GM12878 (cell line): ENCODE measurements around the gene KRTAP10-7. TPM values are rescaled to one million over a fixed set of nuclear protein-coding genes. Genes with fewer than 3 reads are reported as not detected.

Experiments used
- ATAC-seq: fragments of 200-7000 bp; cut with Tn5 transposase; 3 replicates; pipeline ENCODE4 v1.9.1; 2020; ENCODE audit warnings: mild to moderate bottlenecking, moderate library complexity
- BruUV-seq: library from RNA; stranded (reverse); fragments of 400-500 nt; replicated peaks from 2 replicates; lab custom pipeline; 2021; lab: Mats Ljungman, UMichigan
- CTCF ChIA-PET: fragments of 300-600 bp; sonication (Branson Sonifier 250); formaldehyde crosslinking; extraction: SDS; loops from one replicate; lab custom pipeline; 2021; ENCODE audit warnings: inconsistent platforms; lab: Yijun Ruan, JAX
- POLR2A ChIA-PET: fragments of 350-600 bp; formaldehyde crosslinking; extraction: SDS; loops from one replicate; lab custom pipeline; 2021; ENCODE audit warnings: inconsistent platforms; lab: Charles Lee
- RAD21 ChIA-PET: fragments of 300-600 bp; sonication (Branson Sonifier 250); formaldehyde crosslinking; loops from one replicate; lab custom pipeline; 2023; ENCODE audit warnings: antibody characterized with exemption; ENCODE audit not compliant: unreplicated experiment; lab: Charles Lee
- SMC1A ChIA-PET: fragments of 300-600 bp; sonication (Branson Sonifier 250); formaldehyde crosslinking; loops from one replicate; lab custom pipeline; 2023; ENCODE audit not compliant: unreplicated experiment, uncharacterized antibody; lab: Charles Lee
- DNase-seq: peaks from one replicate; pipeline ENCODE4 v3.0.0-alpha.2; 2011; ENCODE audit warnings: low read depth, low spot score
- FAIRE-seq: peaks from 3 replicates; lab custom pipeline; 2011; peaks lifted over from hg19 to GRCh38; lab: Jason Lieb, UNC
- H2AFZ ChIP-seq: 2 replicates; pipeline ENCODE4 v1.6.0; 2011; ENCODE audit warnings: low read depth, low read length, control low read depth; ENCODE audit not compliant: control insufficient read depth
- H3K27ac ChIP-seq: 2 replicates; pipeline ENCODE4 v1.5.1; 2011; ENCODE audit warnings: control low read depth; ENCODE audit not compliant: control insufficient read depth, insufficient read depth
- H3K27me3 ChIP-seq, 2 experiments: replicated peaks in 1 of 2; 2 replicates each; pipeline versions ENCODE4 v1.6.0 to v1.6.1; 2011; ENCODE audit warnings: low read length in 1 of 2; ENCODE audit not compliant: control insufficient read depth in 2 of 2, insufficient read depth in 2 of 2
- H3K36me3 ChIP-seq, 2 experiments: 2 replicates each; pipeline ENCODE4 v1.5.1; 2011; ENCODE audit warnings: low read length in 1 of 2; ENCODE audit not compliant: control insufficient read depth in 2 of 2, insufficient read depth in 2 of 2
- H3K4me1 ChIP-seq: 2 replicates; pipeline ENCODE4 v1.6.1; 2011; ENCODE audit warnings: mild to moderate bottlenecking, low read length, moderate library complexity, mixed read lengths; ENCODE audit not compliant: control insufficient read depth, insufficient read depth
- H3K4me2 ChIP-seq: 2 replicates; pipeline ENCODE4 v1.6.0; 2011; ENCODE audit warnings: control low read depth; ENCODE audit not compliant: control insufficient read depth, insufficient read depth
- H3K4me3 ChIP-seq: fragments of 200-600 bp; sonication (generic); 2 replicates; pipeline ENCODE4 v1.5.1; 2016
- H3K79me2 ChIP-seq: 2 replicates; pipeline ENCODE4 v1.6.0; 2011; ENCODE audit warnings: low read length; ENCODE audit not compliant: control insufficient read depth, insufficient read depth
- H3K9ac ChIP-seq: 2 replicates; pipeline ENCODE4 v1.8.0; 2011; ENCODE audit warnings: low read length, control low read depth, mixed read lengths; ENCODE audit not compliant: control insufficient read depth, insufficient read depth
- H3K9me3 ChIP-seq: replicated peaks from 3 replicates; pipeline ENCODE4 v1.5.1; 2011; ENCODE audit warnings: mild to moderate bottlenecking, low read length; ENCODE audit not compliant: control insufficient read depth, insufficient read depth
- H4K20me1 ChIP-seq: 2 replicates; pipeline ENCODE4 v1.6.0; 2011; ENCODE audit not compliant: control insufficient read depth, insufficient read depth
- BCL11A ChIP-seq: IDR thresholded peaks from 2 replicates; pipeline ENCODE4 v1.6.1; 2011; ENCODE audit warnings: low read depth, low read length
- BHLHE40 ChIP-seq, 2 experiments: fragments of 450-650 bp in 1 of 2; IDR thresholded peaks; 2 replicates each; pipeline ENCODE4 v1.6.1; 2011 to 2017; ENCODE audit warnings: low read depth in 2 of 2, borderline replicate concordance in 1 of 2, improper control_type of control experiment in 1 of 2, low read length in 1 of 2, mild to moderate bottlenecking in 1 of 2
- CBFB ChIP-seq: IDR thresholded peaks from 2 replicates; pipeline ENCODE4 v1.6.1; 2016; ENCODE audit warnings: antibody characterized with exemption, low read depth
- FOXM1 ChIP-seq: IDR thresholded peaks from 2 replicates; pipeline ENCODE4 v1.6.1; 2012; ENCODE audit warnings: low read depth, mild to moderate bottlenecking, inconsistent platforms, low read length, moderate library complexity
- HDAC6 ChIP-seq: fragments of 200-600 bp; sonication (generic); IDR thresholded peaks from one replicate; pipeline ENCODE4 v1.8.0; 2017; ENCODE audit warnings: antibody characterized with exemption; ENCODE audit not compliant: unreplicated experiment
- IRF4 ChIP-seq: IDR thresholded peaks from 2 replicates; pipeline ENCODE4 v1.6.1; 2011; ENCODE audit warnings: low read depth, low read length
- NRF1 ChIP-seq: conservative IDR thresholded peaks from 2 replicates; pipeline ENCODE4 v1.6.1; 2011; ENCODE audit warnings: mild to moderate bottlenecking, low read depth, low read length, improper control_type of control experiment
- SMAD1 ChIP-seq: fragments of 450-650 bp; IDR thresholded peaks from 2 replicates; pipeline ENCODE4 v1.6.1; 2018; ENCODE audit warnings: mild to moderate bottlenecking, low read depth; ENCODE audit not compliant: partially characterized antibody
- TCF3 ChIP-seq: IDR thresholded peaks from 2 replicates; pipeline ENCODE4 v1.6.1; 2012; ENCODE audit warnings: low read depth, mild to moderate bottlenecking, low read length, borderline replicate concordance; ENCODE audit not compliant: insufficient read depth
- WGBS: methylation state at CpG from one replicate; pipeline ENCODE4 v1.1.6; 2016; ENCODE audit warnings: low lambda C conversion rate; ENCODE audit not compliant: insufficient replicate concordance, insufficient coverage; ENCODE audit errors: missing lambda C conversion rate; 5-methylcytosine and 5-hydroxymethylcytosine counted together
- in situ Hi-C: fragments of 300-500 bp; cut with MboI; formaldehyde crosslinking; loops from 9 replicates; pipeline ENCODE4 v1.14.3; 2018; ENCODE audit warnings: mixed read lengths
- intact Hi-C: fragments of 100-400 bp; cut with micrococcal nuclease; formaldehyde crosslinking; loops from one replicate; pipeline ENCODE4 v1.14.2; 2022; ENCODE audit not compliant: unreplicated experiment
- polyA plus RNA-seq, 11 experiments: library from polyadenylated mRNA; depleted of rRNA in 4 of 11; unstranded in 6 of 11; stranded (reverse) in 5 of 11; fragments of >200 nt; fragmentation: Nextera tagmentation in 4 of 11; fragmentation: Illumina TruSeq in 1 of 11; extraction: Ambion mirVana in 4 of 11; extraction: Trizol in 1 of 11; gene quantifications; 1 replicate in 1 of 11; 2 replicates in 10 of 11; pipeline versions ENCODE4 v1.2.1 to v1.2.3, GENCODE V29; 2011 to 2016; ENCODE audit warnings: inconsistent platforms in 2 of 11, missing spikeins in 2 of 11, low read depth in 1 of 11
- total RNA-seq, 4 experiments: library from RNA; depleted of rRNA in 3 of 4; stranded (reverse); fragments of >200 nt in 3 of 4; fragmentation: Illumina TruSeq in 1 of 4; extraction: Trizol in 1 of 4; gene quantifications; 2 replicates each; pipeline versions ENCODE4 v1.2.1 to v1.2.3, GENCODE V29; 2013 to 2021
- TF ChIP-seq, protein P1 (sequence below): fragments of 150-350 bp; IDR thresholded peaks from 2 replicates; pipeline ENCODE4 v1.6.1; 2014; ENCODE audit warnings: mild to moderate bottlenecking, low read depth, low read length
- TF ChIP-seq, protein P2 (sequence below): IDR thresholded peaks from 2 replicates; pipeline ENCODE4 v1.6.1; 2011; ENCODE audit warnings: mild to moderate bottlenecking, low read depth, low read length, moderate library complexity; ENCODE audit not compliant: insufficient replicate concordance
- TF ChIP-seq, protein P3 (sequence below): fragments of 450-650 bp; IDR thresholded peaks from 2 replicates; pipeline ENCODE4 v1.6.1; 2016; ENCODE audit warnings: mild to moderate bottlenecking, moderate library complexity, borderline replicate concordance

The KRTAP10-7 gene
- total and polyA plus RNA-seq, 10 of the 15 experiments (the other 5 are each of a cell fraction or from before 2014, with no cell fraction given) = not detected

DNA sequence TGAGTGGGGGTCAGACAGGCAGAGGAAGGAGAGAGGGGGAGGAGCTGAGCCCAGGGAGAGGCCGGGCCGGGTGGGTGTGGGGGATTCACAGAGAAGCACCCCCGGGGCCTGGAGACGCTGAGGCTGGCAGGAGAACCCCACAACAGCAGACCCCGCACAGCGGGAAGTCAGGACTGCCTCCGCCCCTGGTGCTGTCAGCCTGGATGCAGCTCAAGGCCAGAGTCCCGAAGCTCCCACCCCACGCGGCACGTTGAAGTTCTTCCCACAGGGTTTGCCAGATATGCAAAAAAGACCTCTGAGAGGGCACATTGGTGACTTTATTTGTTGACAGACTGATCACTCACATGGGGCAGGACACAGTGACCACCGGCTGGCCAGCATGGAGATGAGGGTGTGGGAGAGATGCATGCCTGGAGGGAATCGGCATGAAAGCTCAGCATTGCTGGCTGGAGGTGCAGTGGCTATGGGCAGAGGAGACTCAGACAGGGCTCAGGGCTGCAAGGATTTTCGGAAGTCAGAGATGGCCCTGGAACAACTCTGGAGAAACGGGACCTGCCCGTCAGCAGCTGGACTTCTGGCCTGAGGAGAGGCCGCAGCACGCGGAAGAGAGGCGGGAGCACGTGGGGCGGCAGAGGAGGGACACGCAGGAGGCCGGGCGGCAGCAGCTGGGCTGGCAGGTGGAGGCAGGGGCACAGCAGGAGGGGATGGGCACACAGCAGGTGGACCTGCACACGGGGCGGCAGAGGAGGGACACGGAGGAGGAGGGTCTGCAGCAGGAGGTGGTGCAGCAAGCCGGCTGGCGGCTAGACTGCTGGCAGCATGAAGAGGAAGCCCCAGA is 42.7 kb upstream of the KRTAP10-7 start:
- Histone ChIP-seq H2AFZ (no peak overlapping the region), H3K4me3 (no peak overlapping the region), H3K36me3 (no peaks in the 10 kb centered on the region), H3K9ac (no peak overlapping the region), H3K4me2 (no peak overlapping the region), H3K27me3 (no peaks in the 10 kb centered on the region; a peak in 1 of 4 replicates), H3K27ac (no peak overlapping the region), H4K20me1 (no peaks in the 10 kb centered on the region), H3K79me2 (no peaks in the 10 kb centered on the region), H3K9me3 (no peaks in the 10 kb centered on the region; the same call in 2 of the 3 replicates), H3K4me1 (no peaks in the 10 kb centered on the region)
- intact Hi-C loops = no loop called here
- ChIA-PET SMC1A (no interaction called here), POLR2A (no interaction called here), CTCF (no interaction called here), RAD21 (no interaction called here)
- DNase-seq = no peak
- 68% methylated on average over 28 of the region's 30 CpGs for WGBS
- no peak for ATAC-seq
- BruUV-seq = no TSS peak
- in situ Hi-C loops = no loop called here
- FAIRE-seq = no peak
- no peak for TF ChIP-seq HDAC6
- TF ChIP-seq NRF1 = no peak
- no peak for TF ChIP-seq SMAD1
- TF ChIP-seq BHLHE40 (IDR thresholded peaks at IDR 0.05; ENCODE audit: borderline replicate concordance in 1 of 2, low read depth in 2 of 2, low read length in 1 of 2) = no peak
- TF ChIP-seq, protein P1, sequence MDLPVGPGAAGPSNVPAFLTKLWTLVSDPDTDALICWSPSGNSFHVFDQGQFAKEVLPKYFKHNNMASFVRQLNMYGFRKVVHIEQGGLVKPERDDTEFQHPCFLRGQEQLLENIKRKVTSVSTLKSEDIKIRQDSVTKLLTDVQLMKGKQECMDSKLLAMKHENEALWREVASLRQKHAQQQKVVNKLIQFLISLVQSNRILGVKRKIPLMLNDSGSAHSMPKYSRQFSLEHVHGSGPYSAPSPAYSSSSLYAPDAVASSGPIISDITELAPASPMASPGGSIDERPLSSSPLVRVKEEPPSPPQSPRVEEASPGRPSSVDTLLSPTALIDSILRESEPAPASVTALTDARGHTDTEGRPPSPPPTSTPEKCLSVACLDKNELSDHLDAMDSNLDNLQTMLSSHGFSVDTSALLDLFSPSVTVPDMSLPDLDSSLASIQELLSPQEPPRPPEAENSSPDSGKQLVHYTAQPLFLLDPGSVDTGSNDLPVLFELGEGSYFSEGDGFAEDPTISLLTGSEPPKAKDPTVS = no peak
- TF ChIP-seq, protein P2, sequence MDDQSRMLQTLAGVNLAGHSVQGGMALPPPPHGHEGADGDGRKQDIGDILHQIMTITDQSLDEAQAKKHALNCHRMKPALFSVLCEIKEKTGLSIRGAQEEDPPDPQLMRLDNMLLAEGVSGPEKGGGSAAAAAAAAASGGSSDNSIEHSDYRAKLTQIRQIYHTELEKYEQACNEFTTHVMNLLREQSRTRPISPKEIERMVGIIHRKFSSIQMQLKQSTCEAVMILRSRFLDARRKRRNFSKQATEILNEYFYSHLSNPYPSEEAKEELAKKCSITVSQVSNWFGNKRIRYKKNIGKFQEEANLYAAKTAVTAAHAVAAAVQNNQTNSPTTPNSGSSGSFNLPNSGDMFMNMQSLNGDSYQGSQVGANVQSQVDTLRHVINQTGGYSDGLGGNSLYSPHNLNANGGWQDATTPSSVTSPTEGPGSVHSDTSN = no peak
- TF ChIP-seq TCF3 = no peak
- no peak for TF ChIP-seq IRF4
- TF ChIP-seq FOXM1 = no peak
- no peak for TF ChIP-seq BCL11A
- TF ChIP-seq, protein P3, sequence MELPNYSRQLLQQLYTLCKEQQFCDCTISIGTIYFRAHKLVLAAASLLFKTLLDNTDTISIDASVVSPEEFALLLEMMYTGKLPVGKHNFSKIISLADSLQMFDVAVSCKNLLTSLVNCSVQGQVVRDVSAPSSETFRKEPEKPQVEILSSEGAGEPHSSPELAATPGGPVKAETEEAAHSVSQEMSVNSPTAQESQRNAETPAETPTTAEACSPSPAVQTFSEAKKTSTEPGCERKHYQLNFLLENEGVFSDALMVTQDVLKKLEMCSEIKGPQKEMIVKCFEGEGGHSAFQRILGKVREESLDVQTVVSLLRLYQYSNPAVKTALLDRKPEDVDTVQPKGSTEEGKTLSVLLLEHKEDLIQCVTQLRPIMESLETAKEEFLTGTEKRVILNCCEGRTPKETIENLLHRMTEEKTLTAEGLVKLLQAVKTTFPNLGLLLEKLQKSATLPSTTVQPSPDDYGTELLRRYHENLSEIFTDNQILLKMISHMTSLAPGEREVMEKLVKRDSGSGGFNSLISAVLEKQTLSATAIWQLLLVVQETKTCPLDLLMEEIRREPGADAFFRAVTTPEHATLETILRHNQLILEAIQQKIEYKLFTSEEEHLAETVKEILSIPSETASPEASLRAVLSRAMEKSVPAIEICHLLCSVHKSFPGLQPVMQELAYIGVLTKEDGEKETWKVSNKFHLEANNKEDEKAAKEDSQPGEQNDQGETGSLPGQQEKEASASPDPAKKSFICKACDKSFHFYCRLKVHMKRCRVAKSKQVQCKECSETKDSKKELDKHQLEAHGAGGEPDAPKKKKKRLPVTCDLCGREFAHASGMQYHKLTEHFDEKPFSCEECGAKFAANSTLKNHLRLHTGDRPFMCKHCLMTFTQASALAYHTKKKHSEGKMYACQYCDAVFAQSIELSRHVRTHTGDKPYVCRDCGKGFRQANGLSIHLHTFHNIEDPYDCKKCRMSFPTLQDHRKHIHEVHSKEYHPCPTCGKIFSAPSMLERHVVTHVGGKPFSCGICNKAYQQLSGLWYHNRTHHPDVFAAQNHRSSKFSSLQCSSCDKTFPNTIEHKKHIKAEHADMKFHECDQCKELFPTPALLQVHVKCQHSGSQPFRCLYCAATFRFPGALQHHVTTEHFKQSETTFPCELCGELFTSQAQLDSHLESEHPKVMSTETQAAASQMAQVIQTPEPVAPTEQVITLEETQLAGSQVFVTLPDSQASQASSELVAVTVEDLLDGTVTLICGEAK = no peak
- no peak for TF ChIP-seq CBFB
